Activated CD4-positive, alpha-beta T cell treated with anti-CD3 and anti-CD28 coated beads for 24 hours (primary cell): ENCODE results near the gene RCL1.
"Not testable (repeated sequence)": the region's sequence is repeated elsewhere in the genome, so short reads cannot be mapped to it uniquely, and the experiment has no call there.

Source experiments
- DNase-seq, 2 donors: peaks; one replicate each; pipeline ENCODE4 v3.0.0-alpha.2; 2020; ENCODE audit warnings: low read depth in 2 of 2

RCL1 gene

GRCh38 chr9:4792572-4793458 is at the start of gene RCL1:
TSS of gene RCL1 (plus strand) at chr9:4792944. CDS start at chr9:4793092, 148 bp downstream.
- DNase-seq: peak; percentile 92 to 94

- no peak for DNase-seq
These were observed 49.4 kb upstream of the RCL1 start for GRCh38 chr9:4743131-4743875.

GRCh38 chr9:4746278-4747030 is 46.3 kb upstream of the RCL1 start:
- DNase-seq: no peak

GRCh38 chr9:4748612-4749011 is 44.1 kb upstream of the RCL1 start:
- no peak for DNase-seq

GRCh38 chr9:4750023-4750673 is 42.6 kb upstream of the RCL1 start:
- no peak for DNase-seq

- not testable (repeated sequence) for DNase-seq
These were observed 38.2 kb upstream of the RCL1 start for GRCh38 chr9:4754530-4754929.

GRCh38 chr9:4755026-4755609 is 37.6 kb upstream of the RCL1 start:
- DNase-seq: no peak

- no peak for DNase-seq
These were observed 36.3 kb upstream of the RCL1 start for GRCh38 chr9:4756420-4756819.

- no peak for DNase-seq
These were observed 32.6 kb upstream of the RCL1 start for GRCh38 chr9:4760122-4760521.

- DNase-seq: peak; percentile 64 to 78
These were observed 30.4 kb upstream of the RCL1 start for GRCh38 chr9:4762108-4762885.

GRCh38 chr9:4762886-4763541 is 29.7 kb upstream of the RCL1 start:
- no peak for DNase-seq

- DNase-seq: no peak
These were observed 28.7 kb upstream of the RCL1 start for GRCh38 chr9:4764033-4764432.

GRCh38 chr9:4768681-4769080 is 24.1 kb upstream of the RCL1 start:
- DNase-seq: no peak

GRCh38 chr9:4769321-4770080 is 23.2 kb upstream of the RCL1 start:
- no peak for DNase-seq

- no peak for DNase-seq
These were observed 21.0 kb upstream of the RCL1 start for GRCh38 chr9:4771788-4772187.

- DNase-seq: no peak
These were observed 18.5 kb upstream of the RCL1 start for GRCh38 chr9:4774209-4774608.

GRCh38 chr9:4774958-4775357 is 17.8 kb upstream of the RCL1 start:
- DNase-seq: not testable (repeated sequence)

- no peak for DNase-seq
These were observed 12.1 kb upstream of the RCL1 start for GRCh38 chr9:4780651-4781050.

- no peak for DNase-seq
These were observed 11.3 kb upstream of the RCL1 start for GRCh38 chr9:4781408-4781807.
